KOPT-K1 (cell line): Measurements from ENCODE around the gene NCOR2.

Experiments
- H3K27ac ChIP-seq: fragments of 200-600 bp; sonication (generic); 2 replicates; pipeline ENCODE4 v1.5.1; 2016; ENCODE audit warnings: antibody characterized with exemption, mild to moderate bottlenecking, low read depth, low read length; ENCODE audit not compliant: poor library complexity, severe bottlenecking
- H3K36me3 ChIP-seq: fragments of 200-600 bp; sonication (generic); 2 replicates; pipeline ENCODE4 v1.5.1; 2017; ENCODE audit warnings: antibody characterized with exemption, mild to moderate bottlenecking, low read length, moderate library complexity; ENCODE audit not compliant: insufficient read depth
- H3K9me3 ChIP-seq: fragments of 200-600 bp; sonication (generic); 2 replicates; pipeline ENCODE4 v1.5.1; 2017; ENCODE audit warnings: antibody characterized with exemption, low read length, mild to moderate bottlenecking; ENCODE audit not compliant: insufficient read depth, poor library complexity, severe bottlenecking

Gene NCOR2

DNA sequence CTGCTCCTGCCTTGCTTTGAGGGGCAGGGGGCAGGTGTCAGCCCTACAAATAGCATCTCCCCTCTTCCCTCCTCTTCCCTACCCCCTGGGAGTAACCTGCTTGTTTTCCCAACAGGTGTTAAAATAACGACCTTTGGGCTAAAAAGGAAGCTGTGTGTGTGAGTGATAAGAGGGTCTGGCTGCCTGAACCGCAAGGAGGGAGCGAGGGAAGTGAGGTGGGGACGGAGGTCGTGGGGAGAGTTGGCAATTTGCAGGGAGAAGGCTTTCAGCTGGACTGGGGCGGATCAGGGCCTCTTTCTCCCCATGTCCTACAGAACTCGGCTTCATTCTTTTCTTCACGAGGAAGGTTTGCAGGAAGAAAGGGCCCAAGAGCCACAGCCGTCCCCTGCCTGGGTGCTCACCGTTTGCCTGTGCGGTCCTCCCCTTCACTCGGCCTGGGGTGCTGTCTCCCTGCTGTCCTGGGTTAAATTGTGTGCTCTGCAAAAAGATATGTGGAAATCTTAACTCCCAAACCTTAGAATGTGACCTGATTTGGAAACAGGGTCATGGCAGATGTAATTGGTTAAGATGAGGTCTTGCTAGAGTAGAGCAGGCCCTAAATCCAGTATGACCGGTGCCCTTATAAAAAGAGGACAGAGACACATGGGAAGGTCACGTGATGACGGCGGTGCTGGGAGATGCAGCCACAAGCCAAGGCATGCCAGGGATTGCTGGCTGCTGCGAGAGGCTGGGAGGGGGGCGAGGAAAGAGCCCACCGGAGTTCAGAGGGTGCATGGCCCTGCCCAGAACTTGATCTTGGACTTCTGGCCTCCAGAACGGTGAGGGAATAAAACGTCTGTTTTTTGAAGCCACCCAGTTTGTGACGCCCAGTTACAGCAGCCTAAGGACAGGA is 38.7 kb upstream of the NCOR2 start:
- no peaks in the 10 kb centered on the region for H3K36me3 ChIP-seq
- peak overlapping the region; percentile 43 for H3K27ac ChIP-seq
- no peaks in the 10 kb centered on the region for H3K9me3 ChIP-seq

DNA sequence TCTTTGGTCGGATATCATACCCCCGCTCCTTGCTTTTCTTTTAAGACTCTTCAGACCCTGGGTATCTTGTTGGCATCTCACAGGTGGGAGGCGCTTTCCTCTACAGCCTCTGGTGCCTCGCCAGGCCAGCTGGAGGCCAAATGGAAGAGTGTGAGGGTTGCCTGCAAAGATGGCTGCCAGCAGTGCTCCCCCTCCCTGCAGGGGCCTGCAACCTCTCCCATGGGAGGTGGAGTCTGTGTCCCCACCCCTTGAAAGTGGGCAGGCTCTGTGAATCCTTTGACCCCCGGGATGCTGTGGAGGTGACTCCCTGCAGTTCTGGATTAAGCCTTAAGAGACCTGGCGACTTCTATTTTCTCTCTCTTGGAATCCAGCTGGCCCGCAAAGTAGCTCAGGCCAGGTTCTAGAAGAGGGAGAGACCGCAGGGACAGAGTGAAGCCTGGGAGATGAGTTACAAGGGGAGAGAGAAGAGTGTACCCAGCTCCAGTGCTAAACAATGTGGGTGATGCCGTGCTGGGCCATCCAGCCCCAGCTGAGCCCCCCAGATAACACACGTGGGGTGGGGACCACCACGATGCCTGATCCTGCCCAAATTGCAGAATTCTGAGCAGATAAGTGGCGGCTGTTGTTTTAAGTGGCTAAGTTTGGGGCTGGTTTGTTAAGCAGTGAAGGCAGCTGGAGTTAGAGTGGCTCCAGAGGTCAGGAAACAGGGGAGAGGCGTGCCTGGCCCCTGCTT is 37.9 kb upstream of the NCOR2 start:
- Histone ChIP-seq H3K27ac (peak overlapping the region; percentile 43), H3K9me3 (no peaks in the 10 kb centered on the region), H3K36me3 (no peaks in the 10 kb centered on the region)

DNA sequence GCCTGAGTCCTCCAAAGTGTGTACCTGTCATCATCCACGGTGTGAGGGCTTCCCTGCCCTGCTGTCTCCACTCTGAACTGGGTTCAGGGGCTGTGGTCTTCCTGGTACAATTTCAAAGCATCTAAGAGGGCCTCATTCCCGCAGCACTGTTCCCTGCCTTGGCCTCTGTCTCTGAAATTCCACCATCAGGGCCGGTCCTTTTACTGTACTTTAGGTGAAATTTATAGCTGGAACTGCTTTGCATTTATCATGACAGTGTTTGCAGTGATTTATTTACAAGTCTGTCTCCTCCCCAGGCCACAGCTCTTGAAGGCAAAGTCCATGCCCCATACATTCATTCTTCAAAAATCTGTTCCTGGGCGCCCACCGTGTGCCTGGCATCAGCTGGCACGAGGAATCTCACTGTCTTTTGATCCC is 36.9 kb upstream of the NCOR2 start:
- Histone ChIP-seq H3K9me3 (peaks cover 7% of the 10 kb centered on the region), H3K36me3 (no peaks in the 10 kb centered on the region), H3K27ac (no peak overlapping the region)

DNA sequence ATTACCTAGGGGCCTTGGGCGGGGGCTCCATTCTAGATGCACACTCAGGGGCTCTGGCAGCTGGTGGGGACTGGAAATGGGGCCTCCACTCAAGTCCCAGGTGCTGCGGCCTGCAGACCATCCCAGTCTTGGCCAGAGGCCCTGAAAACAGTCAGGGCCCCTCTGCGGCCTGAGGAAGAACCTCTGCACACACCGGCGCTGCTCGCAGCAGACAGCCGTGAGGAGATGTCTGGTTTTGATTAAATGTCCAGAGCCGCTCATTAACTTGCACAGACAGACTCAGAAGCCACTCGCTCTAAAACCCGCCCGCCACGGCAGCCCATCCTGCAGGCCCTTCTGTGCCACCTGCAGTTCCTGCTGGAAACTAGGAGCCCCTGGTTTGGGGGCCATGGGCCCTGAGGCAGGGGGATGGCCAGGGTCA is 36.4 kb upstream of the NCOR2 start:
- Histone ChIP-seq H3K36me3 (no peaks in the 10 kb centered on the region), H3K9me3 (peaks cover 9% of the 10 kb centered on the region), H3K27ac (no peak overlapping the region)

DNA sequence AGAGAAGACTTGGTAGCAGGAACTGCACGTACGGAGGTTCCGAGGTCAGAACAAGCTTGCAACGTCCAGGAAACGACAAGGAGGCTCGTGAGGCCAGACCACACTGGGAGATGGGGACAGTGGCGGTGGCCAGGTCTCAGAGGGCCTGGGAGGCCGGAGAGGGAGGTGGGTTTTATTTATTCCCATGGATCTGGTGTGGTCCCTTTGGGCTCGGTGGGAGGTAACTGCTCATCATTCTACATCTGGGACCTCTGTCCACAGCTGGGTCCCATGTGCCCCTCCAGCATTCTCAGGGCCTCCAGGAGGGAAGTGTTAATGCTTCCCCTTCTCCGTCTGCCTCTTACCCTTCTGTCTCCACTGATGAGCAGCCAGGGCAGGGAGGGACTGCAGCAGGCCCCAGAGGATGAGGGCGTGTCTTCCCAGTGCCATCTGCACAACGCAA is 35.7 kb upstream of the NCOR2 start:
- H3K36me3 ChIP-seq, result no peaks in the 10 kb centered on the region
- H3K9me3 ChIP-seq, result peaks cover 9% of the 10 kb centered on the region
- H3K27ac ChIP-seq, result no peak overlapping the region

DNA sequence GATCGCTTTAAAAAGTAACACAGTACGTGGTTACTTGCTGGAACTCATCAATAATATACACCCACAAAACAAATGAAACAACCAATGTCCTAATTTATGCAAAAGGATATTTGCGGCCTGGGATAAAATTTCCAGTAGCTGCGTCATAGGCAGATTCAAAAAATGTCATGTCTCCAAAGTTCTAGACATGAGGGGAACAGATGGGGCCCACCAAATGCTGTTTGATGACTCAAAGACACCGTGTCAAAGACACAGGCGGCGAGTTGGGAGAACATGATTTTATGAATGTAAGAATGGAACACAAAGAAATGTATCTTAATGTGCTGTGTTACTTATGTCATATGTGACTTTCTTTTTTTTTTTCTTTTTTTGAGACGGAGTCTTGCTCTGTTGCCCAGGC is 34.3 kb upstream of the NCOR2 start:
- no peaks in the 10 kb centered on the region for H3K36me3 ChIP-seq
- peaks cover 9% of the 10 kb centered on the region for H3K9me3 ChIP-seq
- H3K27ac ChIP-seq, result no peak overlapping the region

DNA sequence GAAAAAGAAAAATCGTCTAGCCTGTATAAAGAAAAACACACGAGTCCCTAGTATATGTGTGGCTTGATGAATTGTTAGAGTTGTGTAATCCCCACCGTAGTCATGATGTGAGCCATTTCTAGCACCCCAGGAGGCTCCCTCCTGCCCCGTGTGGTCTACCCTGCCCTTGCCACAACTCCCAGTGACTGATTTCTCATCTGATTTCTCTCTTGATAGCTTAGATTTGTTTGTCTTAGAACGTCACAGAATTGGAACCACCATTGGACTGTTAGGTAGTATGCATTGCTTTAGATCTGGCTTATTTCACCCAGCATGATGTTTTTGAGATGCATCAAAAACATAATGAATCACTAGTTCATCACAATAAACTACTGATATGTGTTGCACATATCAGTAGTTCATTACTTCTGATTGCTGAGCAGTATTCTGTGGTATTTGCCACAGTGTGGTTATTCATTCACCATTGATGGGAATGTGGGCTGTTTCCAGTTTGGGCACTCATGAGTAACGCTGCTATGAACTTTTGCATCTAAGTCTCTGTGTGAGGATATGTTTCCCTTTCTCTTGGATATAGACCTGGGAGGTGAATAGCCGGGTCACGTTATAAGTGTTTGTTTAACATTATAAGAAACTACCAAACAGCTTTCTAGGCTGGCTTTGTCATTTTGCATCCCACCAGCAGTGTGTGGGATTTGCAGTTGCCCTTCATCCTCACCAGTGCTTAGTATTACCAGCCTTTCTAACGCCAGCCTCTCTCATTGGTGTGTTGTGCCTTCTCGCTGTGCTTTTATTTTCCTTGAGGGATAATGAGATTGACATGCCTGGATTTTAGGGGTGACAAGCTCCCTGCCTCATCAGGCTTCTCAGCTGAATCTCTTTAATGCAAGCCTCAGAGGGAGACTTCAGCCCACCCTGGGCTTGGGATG is 31.9 kb upstream of the NCOR2 start:
- Histone ChIP-seq H3K9me3 (peaks cover 9% of the 10 kb centered on the region), H3K27ac (no peak overlapping the region), H3K36me3 (no peaks in the 10 kb centered on the region)

DNA sequence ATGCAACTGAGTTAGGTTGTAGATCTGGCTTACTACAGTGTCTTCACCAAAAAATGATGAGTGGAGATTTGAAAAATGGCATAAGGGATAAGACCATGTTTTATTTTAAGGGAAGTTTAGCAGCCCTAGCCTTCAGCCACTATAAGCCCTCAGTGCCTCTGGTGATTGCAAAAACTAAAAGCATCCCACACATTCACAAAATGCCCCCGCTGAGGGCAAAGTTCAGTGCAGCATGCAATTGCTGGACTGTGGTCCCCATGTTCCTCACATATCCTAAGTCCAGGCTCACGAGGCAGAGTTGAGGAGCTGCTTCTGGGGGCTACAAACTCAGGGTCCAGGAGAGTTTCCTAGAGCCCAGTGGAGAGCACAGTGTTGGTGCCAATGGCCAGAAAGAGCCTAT is 29.6 kb upstream of the NCOR2 start:
- peaks cover 9% of the 10 kb centered on the region for H3K9me3 ChIP-seq
- H3K27ac ChIP-seq, result no peak overlapping the region

DNA sequence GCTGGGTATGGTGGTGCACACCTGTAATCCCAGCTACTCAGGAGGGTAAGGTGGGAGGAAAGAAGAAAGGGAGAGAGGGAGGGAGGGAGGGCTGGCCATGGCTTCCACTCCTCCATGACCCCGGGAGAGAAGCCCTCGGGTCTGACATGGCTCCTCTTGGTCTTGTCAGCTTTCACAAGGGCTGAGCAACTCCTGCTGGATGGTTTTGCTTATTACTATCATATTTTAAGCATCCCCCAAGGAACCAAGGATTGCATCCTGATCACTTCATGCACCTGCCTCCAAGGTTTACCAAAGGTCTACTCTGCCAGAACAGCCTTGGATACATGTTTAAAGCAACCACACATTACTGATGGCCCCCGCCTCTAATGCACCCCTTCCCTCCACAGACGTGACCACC is 28.0 kb upstream of the NCOR2 start:
- H3K9me3 ChIP-seq, result peaks cover 16% of the 10 kb centered on the region

More for the DNA sequence above, 29.6 kb upstream of the NCOR2 start:
- H3K36me3 ChIP-seq, result no peaks in the 10 kb centered on the region

DNA sequence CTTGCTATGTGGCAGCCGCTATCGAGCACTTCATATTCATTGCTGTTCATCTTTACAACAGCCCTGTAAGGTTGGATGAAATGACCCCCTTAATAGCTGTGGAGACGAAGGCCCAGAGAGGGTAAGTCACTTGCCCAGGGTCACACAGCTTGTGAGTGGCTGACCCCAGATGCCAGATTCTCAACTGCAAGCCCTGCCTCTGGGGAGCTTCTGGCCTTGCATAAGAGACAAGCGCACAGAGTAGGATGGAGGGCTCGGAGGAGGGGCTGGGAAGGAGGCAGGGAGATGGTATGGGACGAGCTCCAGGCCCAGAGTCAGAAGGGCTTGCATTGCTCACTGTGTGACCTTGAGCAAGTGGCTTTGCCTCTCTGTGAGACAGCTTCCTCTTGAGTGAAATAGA is 27.4 kb upstream of the NCOR2 start:
- Histone ChIP-seq H3K27ac (no peak overlapping the region), H3K36me3 (no peaks in the 10 kb centered on the region), H3K9me3 (peaks cover 18% of the 10 kb centered on the region)

More for the DNA sequence above, 28.0 kb upstream of the NCOR2 start:
- no peak overlapping the region for H3K27ac ChIP-seq
- no peaks in the 10 kb centered on the region for H3K36me3 ChIP-seq

DNA sequence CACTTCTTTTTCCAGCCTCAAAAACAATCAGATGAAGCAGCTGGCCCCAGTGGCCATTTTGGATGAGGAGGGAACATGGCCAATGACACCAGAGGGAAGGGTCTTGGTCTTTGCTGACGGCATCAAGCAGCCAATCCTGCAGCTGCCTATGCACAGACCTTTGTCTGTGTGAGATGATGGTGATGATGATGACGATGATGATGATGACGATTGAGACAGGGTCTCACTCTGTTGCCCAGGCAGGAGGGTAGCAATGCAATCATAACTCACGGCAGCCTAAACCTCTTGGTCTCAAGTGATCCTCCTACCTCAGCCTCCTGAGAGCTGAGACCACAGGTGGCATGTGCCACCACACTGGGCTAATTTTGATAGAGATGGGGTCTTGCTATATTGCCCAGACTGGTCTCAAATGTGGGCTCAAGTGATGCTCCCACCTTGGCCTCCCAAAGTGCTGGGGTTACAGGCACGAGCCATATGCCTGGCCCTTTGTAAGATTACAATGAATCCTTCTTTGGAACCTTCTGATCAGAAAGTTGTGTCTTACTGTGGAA is 26.5 kb upstream of the NCOR2 start:
- Histone ChIP-seq H3K27ac (no peak overlapping the region), H3K36me3 (no peaks in the 10 kb centered on the region), H3K9me3 (peaks cover 11% of the 10 kb centered on the region)

DNA sequence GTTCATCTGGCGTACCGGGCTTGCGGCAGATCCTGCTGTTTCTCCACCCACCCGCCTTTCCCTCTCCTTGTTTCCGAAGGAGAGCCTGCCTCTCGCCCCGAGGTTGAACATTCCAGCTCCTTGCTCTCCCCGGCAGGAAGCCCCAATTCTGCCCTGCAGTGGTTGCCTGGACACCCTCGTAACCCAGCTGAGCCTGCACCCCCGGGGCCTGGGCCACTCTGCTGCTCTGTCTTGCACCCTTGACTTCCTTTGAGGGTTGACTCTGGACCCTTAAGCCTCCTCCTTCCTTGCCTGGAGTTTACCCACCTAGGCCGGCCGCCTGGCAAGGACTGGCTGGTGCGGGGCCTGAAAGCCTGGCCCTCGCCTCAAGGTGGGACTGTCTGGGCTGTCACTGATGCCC is 25.8 kb upstream of the NCOR2 start:
- no peaks in the 10 kb centered on the region for H3K36me3 ChIP-seq
- H3K27ac ChIP-seq, result no peak overlapping the region
- H3K9me3 ChIP-seq, result peaks cover 11% of the 10 kb centered on the region

DNA sequence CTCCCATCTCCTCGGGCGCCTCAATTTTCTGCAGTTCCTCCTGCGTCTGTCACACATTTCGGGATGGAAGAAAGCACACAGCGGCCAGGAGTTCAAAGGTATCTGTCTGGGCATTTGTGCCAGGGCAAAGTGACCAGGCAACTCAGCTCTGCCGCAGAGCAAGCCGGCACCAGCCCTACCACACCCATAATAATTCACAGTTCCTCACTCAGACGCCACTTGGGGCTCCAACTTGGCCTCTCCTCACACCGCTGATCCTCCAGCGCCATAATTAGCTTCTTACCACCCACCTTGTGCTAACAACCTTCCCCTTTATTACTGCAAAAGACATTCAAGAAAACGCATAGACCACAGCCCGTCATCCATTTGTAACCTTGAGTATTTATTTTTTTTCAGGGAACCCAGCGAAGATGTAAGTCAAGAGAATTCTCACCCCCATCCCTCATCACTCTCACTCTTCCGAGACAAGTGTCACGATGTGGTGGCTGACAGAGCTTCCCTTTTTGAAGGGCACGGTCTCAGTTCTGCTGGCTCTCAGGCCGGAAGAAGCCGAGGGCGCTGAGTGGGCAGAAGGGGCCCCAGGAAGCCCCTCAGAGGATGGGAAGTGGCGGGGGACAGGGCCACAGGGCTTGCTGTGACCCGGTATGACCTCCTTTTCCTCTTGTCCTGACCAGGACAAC is 25.2 kb upstream of the NCOR2 start:
- Histone ChIP-seq H3K9me3 (peaks cover 11% of the 10 kb centered on the region), H3K27ac (no peak overlapping the region), H3K36me3 (no peaks in the 10 kb centered on the region)

DNA sequence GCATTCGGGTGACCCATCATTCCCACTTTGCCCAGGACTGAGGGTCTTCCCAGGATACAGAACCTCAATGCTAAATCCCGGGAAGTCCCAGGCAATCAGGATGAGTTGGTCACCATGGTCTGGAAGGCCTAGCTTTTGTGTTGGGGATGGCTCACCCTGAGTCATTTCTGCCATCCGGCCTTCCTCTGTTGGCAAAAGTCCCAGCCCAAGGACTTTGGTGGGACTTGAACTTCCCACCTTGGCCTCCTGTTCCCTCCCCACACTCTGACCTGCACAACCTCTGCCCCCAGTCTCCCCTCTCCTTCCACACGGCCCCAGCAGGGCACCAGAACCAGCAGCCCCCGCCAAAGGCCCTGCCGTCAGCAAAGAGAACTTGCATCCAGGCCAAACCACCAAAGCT is 24.6 kb upstream of the NCOR2 start:
- Histone ChIP-seq H3K36me3 (no peaks in the 10 kb centered on the region), H3K9me3 (peaks cover 11% of the 10 kb centered on the region), H3K27ac (no peak overlapping the region)
